Measurements from ENCODE around the gene EZH1. TPM values are rescaled to one million over a fixed set of nuclear protein-coding genes. Genes with fewer than 3 reads are reported as not detected.

The EZH1 gene
- polyA plus RNA-seq, 1 donor from 2014 or later, result 52.5 TPM

DNA sequence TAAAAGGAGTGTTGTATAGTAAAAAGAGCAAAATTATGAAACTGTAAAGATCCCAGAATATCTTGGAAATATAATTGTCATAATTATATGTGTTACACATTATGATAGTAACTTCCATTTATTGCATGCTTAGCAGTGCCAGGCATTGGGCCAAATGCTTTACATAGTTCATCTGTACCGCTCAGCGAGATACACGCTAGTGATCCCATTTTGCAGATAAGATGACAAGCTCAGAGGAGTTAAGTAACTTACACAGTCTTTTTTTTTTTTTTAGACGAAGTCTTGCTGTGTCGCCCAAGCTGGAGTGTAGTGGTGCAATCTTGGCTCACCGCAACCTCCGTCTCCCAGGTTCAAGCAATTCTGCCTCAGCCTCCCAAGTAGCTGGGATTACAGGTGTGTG lies 6.8 kb upstream of the EZH1 start:
- H2AFZ ChIP-seq (ENCODE audit: low read depth, low read length), result no peak overlapping the region
- no peak overlapping the region for H3K4me3 ChIP-seq (ENCODE audit: low read length)
- TF ChIP-seq, protein P1, sequence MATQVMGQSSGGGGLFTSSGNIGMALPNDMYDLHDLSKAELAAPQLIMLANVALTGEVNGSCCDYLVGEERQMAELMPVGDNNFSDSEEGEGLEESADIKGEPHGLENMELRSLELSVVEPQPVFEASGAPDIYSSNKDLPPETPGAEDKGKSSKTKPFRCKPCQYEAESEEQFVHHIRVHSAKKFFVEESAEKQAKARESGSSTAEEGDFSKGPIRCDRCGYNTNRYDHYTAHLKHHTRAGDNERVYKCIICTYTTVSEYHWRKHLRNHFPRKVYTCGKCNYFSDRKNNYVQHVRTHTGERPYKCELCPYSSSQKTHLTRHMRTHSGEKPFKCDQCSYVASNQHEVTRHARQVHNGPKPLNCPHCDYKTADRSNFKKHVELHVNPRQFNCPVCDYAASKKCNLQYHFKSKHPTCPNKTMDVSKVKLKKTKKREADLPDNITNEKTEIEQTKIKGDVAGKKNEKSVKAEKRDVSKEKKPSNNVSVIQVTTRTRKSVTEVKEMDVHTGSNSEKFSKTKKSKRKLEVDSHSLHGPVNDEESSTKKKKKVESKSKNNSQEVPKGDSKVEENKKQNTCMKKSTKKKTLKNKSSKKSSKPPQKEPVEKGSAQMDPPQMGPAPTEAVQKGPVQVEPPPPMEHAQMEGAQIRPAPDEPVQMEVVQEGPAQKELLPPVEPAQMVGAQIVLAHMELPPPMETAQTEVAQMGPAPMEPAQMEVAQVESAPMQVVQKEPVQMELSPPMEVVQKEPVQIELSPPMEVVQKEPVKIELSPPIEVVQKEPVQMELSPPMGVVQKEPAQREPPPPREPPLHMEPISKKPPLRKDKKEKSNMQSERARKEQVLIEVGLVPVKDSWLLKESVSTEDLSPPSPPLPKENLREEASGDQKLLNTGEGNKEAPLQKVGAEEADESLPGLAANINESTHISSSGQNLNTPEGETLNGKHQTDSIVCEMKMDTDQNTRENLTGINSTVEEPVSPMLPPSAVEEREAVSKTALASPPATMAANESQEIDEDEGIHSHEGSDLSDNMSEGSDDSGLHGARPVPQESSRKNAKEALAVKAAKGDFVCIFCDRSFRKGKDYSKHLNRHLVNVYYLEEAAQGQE (IDR thresholded peaks at IDR 0.05; ENCODE audit: borderline replicate concordance), result no peak
- TF ChIP-seq EZH2 (IDR thresholded peaks at IDR 0.05; ENCODE audit: borderline replicate concordance, insufficient read depth, low read length, poor library complexity, severe bottlenecking), result no peak
- TF ChIP-seq TAF1 (IDR thresholded peaks at IDR 0.05; ENCODE audit: low read depth), result no peak
- TF ChIP-seq SMC3 (conservative IDR thresholded peaks at IDR 0.05; ENCODE audit: poor library complexity), result no peak
- TF ChIP-seq POLR2AphosphoS5 (IDR thresholded peaks at IDR 0.05), result no peak
- no peak for TF ChIP-seq MXI1 (conservative IDR thresholded peaks at IDR 0.05; ENCODE audit: poor library complexity, severe bottlenecking)
- TF ChIP-seq RAD21 (conservative IDR thresholded peaks at IDR 0.05), result no peak
- H3F3A ChIP-seq (ENCODE audit: insufficient read depth, low read length, poor library complexity, severe bottlenecking), result no peaks in the 10 kb centered on the region
- H3K27ac ChIP-seq (ENCODE audit: low read length), result no peak overlapping the region
- no peaks in the 10 kb centered on the region for H3K9me3 ChIP-seq (ENCODE audit: low read length)
- H3K9ac ChIP-seq (ENCODE audit: low read length), result no peak overlapping the region
- no peaks in the 10 kb centered on the region for H3K79me2 ChIP-seq (replicated peaks; ENCODE audit: insufficient read depth, low read length)
- H3K4me2 ChIP-seq (ENCODE audit: low read length), result no peak overlapping the region
- no peaks in the 10 kb centered on the region for H4K20me1 ChIP-seq (ENCODE audit: insufficient read depth)
- H3K36me3 ChIP-seq (ENCODE audit: insufficient read depth, low read length), result no peaks in the 10 kb centered on the region
- no peaks in the 10 kb centered on the region for H3K27me3 ChIP-seq (ENCODE audit: insufficient read depth, low read depth, low read length)
- no peaks in the 10 kb centered on the region for H3K9me2 ChIP-seq (ENCODE audit: insufficient read depth, low read length)

DNA sequence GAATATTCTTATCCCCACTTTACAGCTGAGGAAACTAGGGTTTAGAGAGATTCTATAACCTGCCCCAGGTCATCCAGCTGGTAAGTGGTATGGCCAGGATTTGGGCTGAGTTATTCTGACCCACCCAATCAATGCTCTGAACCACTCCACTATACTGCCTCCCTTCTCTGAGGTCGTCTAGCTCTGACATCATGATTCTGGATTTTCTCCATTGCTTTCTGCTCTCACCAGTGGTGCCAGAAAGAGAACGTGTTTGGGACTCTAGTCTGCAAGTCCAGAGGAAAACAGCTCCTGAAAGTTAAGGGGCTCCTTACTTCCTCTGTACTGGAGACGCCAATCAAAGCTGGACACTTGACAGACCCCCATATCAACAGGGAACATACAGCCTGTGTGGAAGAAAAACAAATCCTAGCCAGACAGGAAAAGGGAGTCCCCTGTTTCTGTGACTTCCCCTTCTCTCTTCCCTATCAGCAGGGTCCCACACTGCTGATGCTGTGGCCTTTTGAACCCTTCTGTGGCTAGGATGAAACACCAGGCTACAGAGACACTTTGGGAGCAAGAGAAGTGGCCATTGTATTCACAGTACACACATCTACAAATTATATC lies 6.0 kb upstream of the EZH1 start:
- Histone ChIP-seq H2AFZ (ENCODE audit: low read depth, low read length) (no peak overlapping the region), H3K4me3 (ENCODE audit: low read length) (no peak overlapping the region), H3K4me2 (ENCODE audit: low read length) (no peak overlapping the region), H4K20me1 (ENCODE audit: insufficient read depth) (no peaks in the 10 kb centered on the region), H3F3A (ENCODE audit: insufficient read depth, low read length, poor library complexity, severe bottlenecking) (no peaks in the 10 kb centered on the region), H3K9me2 (ENCODE audit: insufficient read depth, low read length) (no peaks in the 10 kb centered on the region), H3K9ac (ENCODE audit: low read length) (no peak overlapping the region), H3K27ac (ENCODE audit: low read length) (no peak overlapping the region), H3K9me3 (ENCODE audit: low read length) (no peaks in the 10 kb centered on the region), H3K27me3 (ENCODE audit: insufficient read depth, low read depth, low read length) (no peaks in the 10 kb centered on the region), H3K79me2 (replicated peaks; ENCODE audit: insufficient read depth, low read length) (no peaks in the 10 kb centered on the region), H3K36me3 (ENCODE audit: insufficient read depth, low read length) (no peaks in the 10 kb centered on the region)
- TF ChIP-seq RAD21 (conservative IDR thresholded peaks at IDR 0.05) (no peak), EZH2 (IDR thresholded peaks at IDR 0.05; ENCODE audit: borderline replicate concordance, insufficient read depth, low read length, poor library complexity, severe bottlenecking) (no peak), SMC3 (conservative IDR thresholded peaks at IDR 0.05; ENCODE audit: poor library complexity) (no peak), POLR2AphosphoS5 (IDR thresholded peaks at IDR 0.05) (no peak)
- TF ChIP-seq, protein P1 (IDR thresholded peaks at IDR 0.05; ENCODE audit: borderline replicate concordance), result no peak
- TF ChIP-seq, protein P2, sequence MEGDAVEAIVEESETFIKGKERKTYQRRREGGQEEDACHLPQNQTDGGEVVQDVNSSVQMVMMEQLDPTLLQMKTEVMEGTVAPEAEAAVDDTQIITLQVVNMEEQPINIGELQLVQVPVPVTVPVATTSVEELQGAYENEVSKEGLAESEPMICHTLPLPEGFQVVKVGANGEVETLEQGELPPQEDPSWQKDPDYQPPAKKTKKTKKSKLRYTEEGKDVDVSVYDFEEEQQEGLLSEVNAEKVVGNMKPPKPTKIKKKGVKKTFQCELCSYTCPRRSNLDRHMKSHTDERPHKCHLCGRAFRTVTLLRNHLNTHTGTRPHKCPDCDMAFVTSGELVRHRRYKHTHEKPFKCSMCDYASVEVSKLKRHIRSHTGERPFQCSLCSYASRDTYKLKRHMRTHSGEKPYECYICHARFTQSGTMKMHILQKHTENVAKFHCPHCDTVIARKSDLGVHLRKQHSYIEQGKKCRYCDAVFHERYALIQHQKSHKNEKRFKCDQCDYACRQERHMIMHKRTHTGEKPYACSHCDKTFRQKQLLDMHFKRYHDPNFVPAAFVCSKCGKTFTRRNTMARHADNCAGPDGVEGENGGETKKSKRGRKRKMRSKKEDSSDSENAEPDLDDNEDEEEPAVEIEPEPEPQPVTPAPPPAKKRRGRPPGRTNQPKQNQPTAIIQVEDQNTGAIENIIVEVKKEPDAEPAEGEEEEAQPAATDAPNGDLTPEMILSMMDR (IDR thresholded peaks at IDR 0.05; ENCODE audit: poor library complexity, severe bottlenecking), result no peak
